WI38 (cell line): ENCODE measurements around the gene RCVRN.

Source experiments
- H3K4me3 ChIP-seq: 2 replicates; pipeline ENCODE4 v1.5.1; 2011; ENCODE audit warnings: low read depth, mild to moderate bottlenecking, control low read depth, low read length
- CTCF ChIP-seq: IDR thresholded peaks from 2 replicates; pipeline ENCODE4 v1.5.1; 2012; ENCODE audit warnings: low read depth, mild to moderate bottlenecking, control low read depth, low read length

Gene RCVRN

GRCh38 chr17:9906616-9907015 is 1.5 kb upstream of the RCVRN start:
- no peak for TF ChIP-seq CTCF
- no peak overlapping the region for H3K4me3 ChIP-seq

GRCh38 chr17:9905902-9906301 is 831 bp upstream of the RCVRN start:
- H3K4me3 ChIP-seq, result no peak overlapping the region
- TF ChIP-seq CTCF, result peak; percentile 70

DNA sequence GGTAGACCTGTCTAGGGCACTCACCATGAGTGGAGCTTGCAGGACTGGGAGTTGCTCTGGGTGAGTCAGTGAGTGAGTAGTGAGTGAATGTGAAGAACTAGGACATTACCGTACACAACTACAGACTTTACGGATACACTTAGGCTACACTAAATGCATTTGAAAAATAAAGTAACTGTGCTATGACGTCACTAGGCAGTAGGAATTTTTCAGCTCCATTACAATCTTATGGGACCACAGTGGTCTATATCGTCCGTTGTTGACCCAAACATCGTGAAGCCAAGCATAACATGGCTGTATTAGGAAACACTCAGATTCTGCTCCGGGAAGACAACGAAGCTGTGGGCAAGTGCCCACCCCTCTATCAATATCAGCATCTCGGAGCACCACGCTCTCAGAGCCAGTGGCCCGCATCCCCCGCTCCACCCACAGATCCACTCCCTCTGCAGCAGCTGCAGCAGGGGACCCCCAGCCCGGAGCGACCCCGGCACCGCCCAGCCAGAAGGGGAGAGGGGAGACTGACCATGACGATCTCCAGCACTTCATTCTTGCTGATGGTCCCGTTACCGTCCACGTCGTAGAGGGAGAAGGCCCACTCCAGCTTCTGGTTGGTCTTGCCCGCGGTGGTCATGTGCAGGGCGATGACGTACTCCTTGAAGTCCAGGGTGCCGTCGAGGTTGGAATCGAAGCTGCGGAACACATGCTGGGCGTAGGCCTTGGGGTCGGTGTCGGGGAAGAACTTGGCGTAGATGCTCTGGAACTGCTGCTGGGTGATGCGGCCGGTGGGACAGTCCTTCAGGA is 594 bp downstream of the RCVRN start:
- TF ChIP-seq CTCF, result no peak
- no peak overlapping the region for H3K4me3 ChIP-seq

GRCh38 chr17:9902120-9902519 is 3.0 kb downstream of the RCVRN start:
- H3K4me3 ChIP-seq, result no peak overlapping the region
- no peak for TF ChIP-seq CTCF

DNA sequence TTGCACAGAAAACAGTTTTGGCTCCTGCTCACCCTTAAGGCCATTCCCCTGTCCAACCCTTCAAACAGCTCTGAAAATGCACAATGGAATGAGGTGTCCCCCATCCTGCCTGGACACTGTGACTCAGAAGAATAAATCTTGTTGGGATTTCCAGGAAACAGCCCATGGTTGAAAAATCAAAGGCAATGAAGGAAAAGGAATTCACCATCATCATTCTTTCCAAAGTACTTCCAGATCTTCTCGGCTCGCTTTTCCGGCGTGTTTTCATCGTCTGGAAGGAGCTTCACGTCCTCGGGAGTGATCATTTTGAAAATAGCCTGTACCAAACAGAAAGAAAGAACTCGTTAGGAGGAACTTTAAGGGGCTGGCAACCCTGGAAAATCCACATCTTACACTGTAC is 4.3 kb downstream of the RCVRN start:
- TF ChIP-seq CTCF, result no peak

GRCh38 chr17:9900044-9900594 is 5.0 kb downstream of the RCVRN start:
- no peak overlapping the region for H3K4me3 ChIP-seq
- no peak for TF ChIP-seq CTCF

More for the DNA sequence above, 4.3 kb downstream of the RCVRN start:
- no peak overlapping the region for H3K4me3 ChIP-seq

GRCh38 chr17:9899280-9900043 is 5.6 kb downstream of the RCVRN start:
- TF ChIP-seq CTCF, result no peak
- H3K4me3 ChIP-seq, result no peak overlapping the region
